ENCODE data around the gene ARHGEF10L.

ARHGEF10L gene

GRCh38 chr1:17663646-17664045 lies 124.1 kb downstream of the ARHGEF10L start:
- no peaks in the 10 kb centered on the region for H3K27me3 ChIP-seq (replicated peaks)
- in situ Hi-C loops (cut with HindIII; ENCODE audit: low pct_ligation_motif_present, low sequenced_read_pairs), result no loop called here
- DNase-seq, result no peak
- H3K36me3 ChIP-seq (replicated peaks), result no peaks in the 10 kb centered on the region
- no peak overlapping the region for H3K27ac ChIP-seq
- no peak overlapping the region for H3K4me3 ChIP-seq (ENCODE audit: low read depth, low read length)
- TF ChIP-seq CTCF (IDR thresholded peaks at IDR 0.05; ENCODE audit: low read depth, low read length, missing control alignments), result no peak

- Histone ChIP-seq H3K27me3 (replicated peaks) (no peaks in the 10 kb centered on the region), H3K36me3 (replicated peaks) (no peaks in the 10 kb centered on the region), H3K27ac (no peak overlapping the region), H3K4me3 (ENCODE audit: low read depth, low read length) (no peak overlapping the region)
- TF ChIP-seq CTCF (IDR thresholded peaks at IDR 0.05; ENCODE audit: low read depth, low read length, missing control alignments), result no peak
- no peak for DNase-seq
- in situ Hi-C loops (cut with HindIII; ENCODE audit: low pct_ligation_motif_present, low sequenced_read_pairs), result no loop called here
Measured at GRCh38 chr1:17664322-17664721, 124.8 kb downstream of the ARHGEF10L start.

- no peaks in the 10 kb centered on the region for H3K36me3 ChIP-seq (replicated peaks)
- in situ Hi-C loops (cut with HindIII; ENCODE audit: low pct_ligation_motif_present, low sequenced_read_pairs), result no loop called here
Measured at GRCh38 chr1:17665054-17665453, 125.6 kb downstream of the ARHGEF10L start.

GRCh38 chr1:17665950-17666720 lies 126.6 kb downstream of the ARHGEF10L start:
- in situ Hi-C loops (cut with HindIII; ENCODE audit: low pct_ligation_motif_present, low sequenced_read_pairs), result no loop called here
- no peak overlapping the region for H3K27ac ChIP-seq
- no peak for TF ChIP-seq CTCF (IDR thresholded peaks at IDR 0.05; ENCODE audit: low read depth, low read length, missing control alignments)
- H3K36me3 ChIP-seq (replicated peaks), result no peaks in the 10 kb centered on the region
- no peak for DNase-seq
- H3K4me3 ChIP-seq (ENCODE audit: low read depth, low read length), result no peak overlapping the region
- H3K27me3 ChIP-seq (replicated peaks), result no peaks in the 10 kb centered on the region

More at GRCh38 chr1:17665054-17665453, 125.6 kb downstream of the ARHGEF10L start:
- Histone ChIP-seq H3K27me3 (replicated peaks) (no peaks in the 10 kb centered on the region), H3K4me3 (ENCODE audit: low read depth, low read length) (no peak overlapping the region), H3K27ac (no peak overlapping the region)
- DNase-seq, result no peak
- TF ChIP-seq CTCF (IDR thresholded peaks at IDR 0.05; ENCODE audit: low read depth, low read length, missing control alignments), result no peak

GRCh38 chr1:17667641-17668040 lies 128.1 kb downstream of the ARHGEF10L start:
- Histone ChIP-seq H3K27ac (no peak overlapping the region), H3K4me3 (ENCODE audit: low read depth, low read length) (no peak overlapping the region), H3K27me3 (replicated peaks) (no peaks in the 10 kb centered on the region), H3K36me3 (replicated peaks) (no peaks in the 10 kb centered on the region)
- no peak for TF ChIP-seq CTCF (IDR thresholded peaks at IDR 0.05; ENCODE audit: low read depth, low read length, missing control alignments)
- in situ Hi-C loops (cut with HindIII; ENCODE audit: low pct_ligation_motif_present, low sequenced_read_pairs), result no loop called here
- no peak for DNase-seq

GRCh38 chr1:17668195-17668594 lies 128.7 kb downstream of the ARHGEF10L start:
- in situ Hi-C loops (cut with HindIII; ENCODE audit: low pct_ligation_motif_present, low sequenced_read_pairs), result no loop called here
- no peak for TF ChIP-seq CTCF (IDR thresholded peaks at IDR 0.05; ENCODE audit: low read depth, low read length, missing control alignments)
- H3K36me3 ChIP-seq (replicated peaks), result no peaks in the 10 kb centered on the region
- DNase-seq, result no peak
- no peak overlapping the region for H3K4me3 ChIP-seq (ENCODE audit: low read depth, low read length)
- no peak overlapping the region for H3K27ac ChIP-seq
- H3K27me3 ChIP-seq (replicated peaks), result no peaks in the 10 kb centered on the region
